ENCODE data around the gene STX8.

STX8 gene

DNA sequence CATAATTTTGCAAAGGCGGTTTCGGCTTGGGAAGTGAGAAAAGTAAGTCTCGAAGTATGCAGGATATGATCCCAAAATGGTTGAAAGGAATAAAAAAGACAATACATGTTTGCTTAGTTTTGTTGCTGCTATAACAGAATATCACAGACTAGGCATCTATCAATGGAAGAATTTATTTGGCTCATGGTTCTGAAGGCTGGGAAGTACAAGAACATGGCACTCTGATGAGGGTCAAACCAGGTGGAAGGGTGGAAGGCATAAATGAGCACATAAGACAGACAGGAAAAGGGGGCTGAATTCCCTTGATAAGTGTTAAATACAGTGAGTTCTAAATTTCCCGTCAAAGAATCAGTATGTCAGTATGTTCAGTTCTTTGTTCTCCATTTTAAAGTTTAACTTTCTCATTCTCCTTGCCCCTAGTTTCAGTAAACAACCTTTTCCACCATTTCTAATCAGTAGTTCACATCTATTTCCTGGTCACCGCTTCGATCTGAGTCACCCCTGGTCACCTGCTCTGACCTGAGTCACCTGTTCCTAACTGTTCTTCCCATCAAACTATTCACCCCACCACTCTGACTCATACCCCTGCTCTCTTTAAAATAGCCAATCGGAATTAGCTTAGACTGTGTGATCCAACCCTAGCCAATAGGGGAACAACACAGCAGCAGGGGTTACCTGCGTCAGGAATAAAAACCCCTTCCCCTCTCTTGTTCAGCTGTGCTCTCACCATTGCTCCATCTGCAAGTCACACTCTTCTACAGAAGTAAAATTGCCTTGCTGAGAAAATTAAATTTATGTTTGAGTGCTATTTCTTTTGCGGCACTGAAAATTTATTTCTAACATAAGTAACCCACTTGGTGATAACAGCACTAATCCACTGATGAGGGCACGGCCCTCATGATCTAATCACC lies 240.8 kb downstream of the STX8 start:
- no peak for DNase-seq

GRCh38 chr17:9332132-9332494 lies 243.5 kb downstream of the STX8 start:
- DNase-seq, result no peak

DNA sequence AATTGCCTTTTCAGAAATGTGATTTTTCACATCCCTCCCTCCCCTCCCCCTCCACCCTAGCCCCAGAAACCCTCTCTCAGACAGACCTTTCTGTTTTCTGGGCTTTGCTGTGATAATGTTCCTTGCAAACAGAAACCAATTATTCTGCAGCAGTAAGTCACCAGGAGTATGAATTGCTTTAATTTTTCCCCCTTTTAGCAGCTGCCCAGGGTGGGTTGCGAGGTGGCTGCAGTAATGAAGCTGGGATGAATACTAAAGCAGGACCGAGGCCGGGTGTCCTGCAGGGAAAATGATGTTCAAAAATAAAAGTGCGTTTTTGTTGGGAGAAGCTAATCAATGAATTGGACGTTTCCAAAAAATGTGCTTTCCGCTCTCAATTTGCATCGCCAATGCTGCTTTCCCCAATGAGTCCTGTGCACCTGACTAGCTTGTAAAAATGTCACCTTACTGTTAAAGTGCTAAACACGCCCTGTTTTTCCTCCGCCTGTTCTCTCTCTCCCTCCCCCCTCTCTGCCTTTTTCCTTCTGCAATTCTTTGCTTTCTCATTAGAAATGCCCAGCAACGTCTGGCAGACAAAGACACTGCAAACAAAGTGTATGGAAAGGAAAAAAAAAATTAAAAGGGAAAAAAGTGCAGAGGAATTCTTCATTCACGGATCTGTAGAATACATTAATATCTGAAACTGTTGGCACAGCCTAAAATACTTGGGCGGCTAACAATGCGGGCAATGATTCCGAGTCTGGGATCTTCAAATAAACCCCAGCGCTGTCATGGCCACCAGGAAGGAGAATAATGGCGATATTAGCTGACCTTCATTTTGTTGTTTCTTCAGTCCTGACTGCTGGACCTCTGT lies 244.1 kb downstream of the STX8 start:
- DNase-seq, result no peak

DNA sequence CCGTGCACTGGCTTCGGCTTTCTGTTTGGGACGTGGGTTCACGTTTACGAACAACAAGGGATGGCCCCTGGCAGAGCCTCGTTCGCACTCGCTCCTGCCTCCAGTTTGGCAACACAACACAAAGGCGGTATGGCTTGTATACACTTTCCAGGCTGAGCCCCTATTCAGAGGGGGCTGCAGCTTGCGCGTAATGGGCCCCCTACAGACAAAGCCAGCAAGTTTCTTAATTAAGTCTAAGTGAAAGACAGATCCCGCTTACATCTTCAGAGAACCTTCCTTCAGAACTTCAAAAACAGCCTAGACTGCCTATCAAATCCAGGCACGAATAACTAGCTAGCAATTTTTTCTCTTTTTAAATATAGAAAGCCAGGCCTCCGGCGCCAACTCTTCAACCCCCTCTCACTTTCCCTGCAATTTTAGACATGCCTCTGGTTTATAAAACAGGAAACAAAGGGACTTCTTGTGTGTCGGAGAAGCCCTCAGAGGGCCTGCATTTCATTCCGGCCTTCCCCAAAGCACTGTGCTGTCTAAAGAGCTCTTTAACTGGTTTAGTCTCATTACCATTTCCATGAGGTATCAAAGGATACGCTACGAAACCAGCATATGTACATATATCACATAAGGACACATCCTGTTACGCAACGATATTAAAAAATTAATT lies 244.9 kb downstream of the STX8 start:
- no peak for DNase-seq

DNA sequence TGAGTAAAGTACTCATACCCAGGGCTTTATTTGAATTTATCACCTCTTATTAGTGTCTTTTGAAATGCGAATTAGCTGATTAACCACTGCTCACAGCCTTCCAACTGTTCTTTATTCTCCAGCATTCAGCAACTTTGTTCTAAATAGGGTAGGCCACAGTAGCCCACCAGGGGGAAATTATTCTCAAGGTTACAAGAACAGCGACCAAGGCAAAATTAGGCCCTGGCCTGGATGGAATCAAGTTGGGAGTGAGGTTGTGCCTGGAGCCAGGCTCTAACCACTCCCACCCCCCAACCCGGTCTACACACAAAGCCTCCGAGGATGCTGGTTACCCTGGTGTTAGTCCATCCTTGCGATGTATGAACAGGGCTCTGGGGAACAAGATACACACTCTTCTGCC lies 245.5 kb downstream of the STX8 start:
- no peak for DNase-seq

- no peak for DNase-seq
These were observed 246.2 kb downstream of the STX8 start for GRCh38 chr17:9329251-9329921.

- DNase-seq, result no peak
These were observed 250.8 kb downstream of the STX8 start for GRCh38 chr17:9324864-9325263.

DNA sequence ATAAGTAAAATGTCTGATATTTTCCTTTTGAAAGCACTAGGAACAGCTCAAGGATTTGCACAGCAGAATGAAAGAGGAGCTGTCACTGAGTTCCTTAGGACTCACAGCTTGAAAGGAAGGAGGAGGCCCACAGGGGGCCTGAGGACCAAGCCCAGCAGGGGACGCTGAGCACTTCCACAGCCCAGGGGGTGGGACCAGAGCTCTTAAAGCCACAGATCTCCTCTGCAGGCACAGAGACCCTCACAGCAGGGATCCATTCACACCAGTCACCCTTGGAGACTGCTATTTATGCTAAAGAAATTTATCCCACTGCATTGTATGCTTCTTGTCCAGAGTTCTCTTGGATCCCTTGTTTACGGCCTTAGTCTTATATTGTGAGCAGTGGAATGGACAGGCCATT lies 253.3 kb downstream of the STX8 start:
- DNase-seq, result no peak

DNA sequence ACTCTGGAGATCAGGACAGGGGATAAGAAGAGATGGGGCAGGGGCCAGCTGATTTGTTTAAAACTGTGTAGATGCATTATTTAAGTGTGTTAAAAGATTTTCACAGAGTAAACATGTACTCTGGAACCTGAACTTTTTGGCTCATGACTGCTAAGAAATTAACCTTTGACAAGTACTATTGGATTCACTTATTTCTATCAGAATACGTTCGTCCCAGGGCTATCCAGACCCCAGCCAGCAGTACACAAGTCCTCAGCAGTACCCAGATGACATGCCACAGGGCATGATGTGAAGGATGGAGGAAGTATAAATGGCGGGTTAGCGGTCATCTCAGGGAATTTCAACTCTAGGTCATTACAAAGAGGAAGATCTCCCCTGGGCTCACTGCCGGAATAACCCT lies 253.7 kb downstream of the STX8 start:
- no peak for DNase-seq

- DNase-seq, result no peak
These were observed 260.3 kb downstream of the STX8 start for GRCh38 chr17:9315360-9315759.

DNA sequence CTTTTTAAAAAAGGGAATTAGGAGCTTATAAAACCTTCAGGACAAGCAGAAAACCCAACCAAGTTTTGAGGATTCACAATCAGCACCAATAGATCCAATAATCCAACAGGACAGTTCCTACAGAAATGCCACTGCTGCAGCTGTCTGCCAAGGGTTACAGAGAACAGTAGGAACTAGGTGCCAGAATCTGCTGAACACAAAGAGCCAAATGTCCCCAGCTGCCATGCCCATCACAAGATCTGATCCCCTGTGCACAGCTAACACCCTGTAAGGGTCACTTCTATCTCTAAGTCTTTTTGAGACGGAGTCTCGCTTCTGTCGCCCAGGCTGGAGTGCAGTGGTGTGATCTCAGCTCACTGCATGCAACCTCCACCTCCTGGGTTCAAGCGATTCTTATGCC lies 262.3 kb downstream of the STX8 start:
- DNase-seq, result no peak

GRCh38 chr17:9309216-9309615 lies 266.4 kb downstream of the STX8 start:
- no peak for DNase-seq

DNA sequence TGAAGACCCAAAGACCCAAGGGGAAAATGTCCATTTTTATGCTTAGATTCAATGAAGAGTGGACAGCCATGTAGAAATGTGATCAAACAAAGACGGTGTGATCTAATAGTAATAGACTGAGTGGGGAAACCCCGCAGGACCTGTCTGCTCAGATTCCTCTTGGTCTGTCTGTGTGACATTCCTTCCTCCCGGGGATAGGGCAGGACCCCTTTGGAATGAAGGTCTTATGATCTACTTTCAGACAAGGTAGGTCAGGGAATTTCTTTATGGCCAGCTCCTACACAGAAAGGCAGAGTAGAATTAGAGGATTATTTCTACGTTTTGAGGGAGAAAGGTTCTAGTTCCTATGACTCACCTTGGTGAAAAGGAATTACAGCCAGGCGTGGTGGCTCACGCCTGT lies 267.6 kb downstream of the STX8 start:
- no peak for DNase-seq

DNA sequence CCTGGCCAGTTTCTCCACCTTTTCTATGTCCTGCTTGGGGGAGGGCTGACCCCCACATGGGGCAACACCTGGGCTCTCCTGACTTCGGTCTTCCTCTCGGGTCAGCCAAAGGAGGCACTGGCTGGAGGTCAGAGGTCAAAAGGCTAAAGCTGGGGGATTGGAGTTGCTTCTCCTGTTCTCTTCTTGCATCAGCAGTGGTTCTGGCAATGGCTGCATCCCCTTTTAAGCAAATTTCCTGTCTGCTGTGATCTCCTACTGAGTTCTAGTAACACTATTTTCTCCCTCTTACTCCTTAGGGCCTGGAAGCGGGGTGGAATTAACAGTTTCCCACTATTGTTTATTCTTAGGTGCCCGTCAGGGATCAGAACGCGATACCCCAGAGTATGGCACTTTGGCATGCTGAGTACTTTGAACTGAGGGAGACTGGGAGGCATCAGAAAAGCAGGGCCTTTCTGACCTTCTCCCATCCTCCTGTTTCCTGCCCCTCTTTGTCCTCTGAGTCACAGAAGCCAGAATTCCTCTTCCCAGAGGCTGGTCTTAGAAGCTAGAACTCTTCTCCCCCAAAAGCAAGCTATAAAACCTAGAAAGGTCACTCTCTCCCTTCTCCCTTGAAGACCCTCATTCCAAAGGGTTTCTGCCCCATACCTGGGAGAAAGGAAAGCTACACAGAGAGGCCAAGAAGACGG lies 268.2 kb downstream of the STX8 start:
- no peak for DNase-seq

DNA sequence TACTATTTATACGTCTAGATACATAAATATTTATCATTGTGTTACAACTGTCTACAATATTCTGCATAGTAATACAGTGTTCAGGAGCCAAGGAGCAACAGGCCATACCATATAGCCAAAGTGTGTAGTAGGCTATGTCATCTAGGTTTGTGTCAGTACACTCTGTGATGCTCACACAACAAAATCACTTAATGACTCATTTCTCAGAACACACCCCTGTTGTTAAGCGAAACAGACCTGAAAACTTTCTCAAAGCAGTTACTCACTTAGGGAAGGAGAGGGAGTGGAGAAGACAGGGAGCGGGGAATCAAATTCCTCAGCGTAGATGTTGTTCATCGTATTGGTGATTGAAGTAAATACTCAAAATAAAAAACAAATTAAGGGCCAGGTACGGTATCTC lies 269.5 kb downstream of the STX8 start:
- DNase-seq, result no peak

DNA sequence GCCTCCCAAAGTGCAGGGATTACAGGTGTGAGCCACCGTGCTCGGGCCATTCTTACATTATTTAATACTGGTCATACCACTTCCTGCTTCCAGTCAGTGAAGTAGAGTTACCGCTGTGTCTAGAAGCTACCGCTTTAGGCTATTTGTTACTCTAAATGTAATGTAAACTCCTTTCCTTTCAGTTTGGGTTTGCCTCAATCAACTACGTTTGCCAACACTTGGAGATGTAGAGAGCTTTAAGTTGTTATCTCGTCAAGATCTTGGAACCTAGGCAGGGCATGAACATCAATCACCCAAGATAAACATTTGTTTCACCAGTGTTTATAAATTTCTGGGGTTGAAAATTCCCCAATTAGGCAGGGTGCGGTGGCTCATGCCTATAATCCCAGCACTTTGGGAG lies 275.9 kb downstream of the STX8 start:
- no peak for DNase-seq

DNA sequence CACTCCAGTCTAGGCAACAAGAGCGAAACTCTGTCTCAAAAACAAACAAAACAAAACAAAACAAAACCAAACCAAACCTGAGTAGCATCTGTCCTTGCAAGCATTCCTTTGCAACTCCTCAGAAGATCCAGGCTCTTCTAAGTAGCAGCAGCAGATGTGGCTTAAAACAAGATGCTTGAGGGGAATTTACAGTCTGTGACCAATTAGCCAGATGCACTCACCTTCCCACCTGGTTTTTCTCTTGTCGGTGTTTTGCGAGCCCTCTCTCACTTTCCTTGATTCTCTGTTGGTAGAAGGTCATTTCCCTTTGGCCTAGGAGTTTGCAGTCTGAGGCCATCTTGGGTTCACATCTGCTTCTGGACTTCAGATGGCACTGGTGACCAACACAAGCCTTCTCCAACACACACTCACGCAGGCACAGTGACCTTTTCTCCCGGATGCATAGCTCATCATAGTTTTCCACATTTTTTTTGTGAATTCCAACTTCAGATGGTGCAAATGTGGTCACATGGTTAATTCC lies 276.8 kb downstream of the STX8 start:
- DNase-seq, result no peak

- no peak for DNase-seq
These were observed 277.5 kb downstream of the STX8 start for GRCh38 chr17:9298135-9298534.

DNA sequence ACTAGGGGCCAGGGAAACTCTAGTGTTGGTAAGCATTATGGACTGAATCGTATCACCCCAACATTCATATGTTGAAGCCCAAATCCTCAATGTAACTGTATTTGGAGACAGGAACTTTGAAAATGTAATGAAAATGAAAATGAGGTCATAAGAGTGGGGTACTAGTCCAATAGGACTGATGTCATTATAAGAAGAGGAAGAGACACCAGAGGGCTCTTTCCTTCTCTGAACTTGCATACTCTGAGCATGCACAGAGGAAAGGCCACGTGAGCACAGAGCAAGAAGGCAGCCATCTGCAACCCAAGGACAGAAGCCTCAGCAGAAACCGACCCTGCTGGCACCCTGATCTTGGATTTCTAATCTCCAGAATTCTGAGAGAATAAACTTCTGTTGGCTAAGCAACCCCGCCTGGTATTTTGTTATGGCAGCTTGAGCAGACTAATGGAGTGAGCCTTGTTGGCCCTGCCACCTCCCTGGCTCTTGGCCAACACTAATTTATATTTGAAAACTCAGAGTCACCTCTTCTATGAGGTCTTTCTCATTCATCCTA lies 280.9 kb downstream of the STX8 start:
- no peak for DNase-seq

DNA sequence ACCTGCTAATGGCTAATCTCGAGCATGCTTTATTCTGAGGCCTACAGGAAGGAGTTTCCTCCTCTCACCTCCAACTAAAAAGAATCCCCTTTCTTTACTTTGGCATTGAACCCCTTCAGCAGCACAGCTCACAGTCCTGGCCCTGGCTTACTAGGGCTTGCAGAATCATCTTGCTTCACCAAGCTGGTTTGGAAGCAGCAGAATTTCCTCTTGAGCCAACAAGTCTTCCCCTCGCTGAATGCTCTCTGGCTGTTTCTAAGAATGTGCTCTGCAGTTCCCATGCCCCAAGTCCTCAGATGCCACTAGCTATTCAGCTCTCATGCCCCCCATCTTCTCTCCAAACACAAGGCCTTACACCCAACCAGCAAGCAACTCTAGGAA lies 283.1 kb downstream of the STX8 start:
- DNase-seq, result no peak

DNA sequence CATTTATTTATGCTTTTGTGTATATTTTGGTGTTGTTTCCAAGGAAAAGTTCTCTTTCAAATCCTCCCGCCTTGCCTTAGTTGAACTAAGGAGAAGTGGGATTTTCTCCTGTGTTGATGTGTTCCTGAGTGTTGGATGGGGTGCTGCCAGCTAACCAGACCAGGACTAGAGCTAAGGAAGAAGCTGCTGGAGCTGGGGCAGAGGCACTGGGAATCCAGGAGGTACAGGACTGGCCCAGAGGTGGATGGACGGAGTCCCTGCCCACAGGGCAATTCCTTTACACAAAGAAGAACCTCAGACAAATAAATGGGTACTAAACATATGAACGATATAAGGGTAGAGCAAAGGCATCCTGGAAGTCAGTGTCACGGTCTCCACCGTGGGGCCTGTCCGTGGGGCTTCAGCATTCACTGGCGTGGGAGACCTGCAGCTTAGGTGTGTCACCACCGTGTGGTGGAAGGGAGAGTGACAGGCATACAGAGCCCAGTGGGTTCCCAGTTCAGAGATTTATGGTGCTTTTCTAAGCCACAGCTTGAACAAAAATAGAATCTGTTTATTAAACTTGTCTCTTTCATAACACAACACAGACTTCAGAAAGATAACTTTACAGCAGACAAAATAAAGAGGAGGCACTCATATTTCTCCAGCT lies 283.6 kb downstream of the STX8 start:
- DNase-seq, result no peak

Data from SW 1271 (cell line).